NCI-H187 (cell line): Measurements from ENCODE around the gene PRDM2.
A peak's percentile ranks its signal among the peaks of the same experiment; 100 is the strongest.
"Not testable (repeated sequence)": the region's sequence is repeated elsewhere in the genome, so short reads cannot be mapped to it uniquely, and the experiment has no call there.

ENCODE experiments used
- DNase-seq, 2 experiments: peaks; one replicate each; lab custom pipeline; 2025; lab: John Stamatoyannopoulos, UW

PRDM2 gene

DNA sequence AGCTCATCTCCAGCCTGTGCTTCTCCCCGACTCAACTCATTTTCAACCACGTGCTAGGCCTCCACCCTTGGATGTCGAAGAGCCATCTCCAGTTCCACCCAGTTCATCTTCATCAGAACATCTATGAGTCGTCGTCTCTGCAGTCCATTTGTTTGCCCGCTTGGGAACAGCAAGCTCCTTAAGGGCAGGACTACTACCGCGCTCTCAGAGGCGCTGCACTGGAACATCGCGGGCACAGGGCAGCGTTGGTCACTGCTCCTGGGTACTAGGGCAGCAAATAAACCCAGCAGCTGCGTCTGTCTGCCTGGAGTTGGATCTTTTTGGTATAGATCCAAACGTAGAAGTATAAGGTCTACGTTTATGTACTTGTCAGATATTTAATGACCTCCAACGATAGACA, 478 bp upstream of the PRDM2 start:
- DNase-seq = peak in 1 of 2 experiments; percentile 13

DNA sequence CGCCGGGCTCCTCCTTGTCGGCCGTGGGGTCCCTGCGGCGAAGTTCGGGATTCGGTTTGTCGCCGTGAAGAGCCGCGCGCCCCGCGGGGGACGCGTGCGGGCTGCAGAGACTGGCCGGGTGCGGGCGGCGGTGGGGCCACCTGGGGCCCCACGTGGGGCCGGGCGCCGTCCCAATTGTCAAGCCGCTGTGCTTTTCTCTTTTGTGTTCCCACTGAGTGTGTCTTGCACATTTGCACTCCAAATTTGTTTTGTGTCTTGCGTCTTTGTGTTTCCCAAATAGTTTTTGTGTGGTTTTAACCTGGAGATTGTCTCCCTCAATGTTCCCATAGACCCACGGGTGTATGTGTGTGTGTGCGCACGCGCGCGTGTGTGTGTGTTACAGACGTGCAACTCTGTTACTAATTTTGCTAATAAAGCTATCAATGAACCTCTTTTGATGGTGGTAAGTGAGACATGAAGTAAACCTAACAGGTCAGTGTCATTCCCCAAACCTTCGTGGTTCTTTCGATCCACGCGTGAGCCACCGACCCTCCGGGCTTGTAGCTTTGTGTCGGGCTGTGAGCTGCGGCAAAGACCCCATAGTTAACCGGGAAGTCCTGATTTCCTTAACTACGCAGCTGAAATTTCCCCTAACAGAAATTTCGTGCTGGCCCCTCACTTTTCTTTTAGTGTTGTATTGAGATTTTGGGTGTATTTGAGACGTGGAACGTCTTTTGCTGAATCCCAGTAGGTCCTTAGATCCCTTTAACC, 708 bp downstream of the PRDM2 start:
- DNase-seq = peak in 1 of 2 experiments; percentile 19

- no peak for DNase-seq
Measured at GRCh38 chr1:13701271-13701640, 1.3 kb downstream of the PRDM2 start.

DNA sequence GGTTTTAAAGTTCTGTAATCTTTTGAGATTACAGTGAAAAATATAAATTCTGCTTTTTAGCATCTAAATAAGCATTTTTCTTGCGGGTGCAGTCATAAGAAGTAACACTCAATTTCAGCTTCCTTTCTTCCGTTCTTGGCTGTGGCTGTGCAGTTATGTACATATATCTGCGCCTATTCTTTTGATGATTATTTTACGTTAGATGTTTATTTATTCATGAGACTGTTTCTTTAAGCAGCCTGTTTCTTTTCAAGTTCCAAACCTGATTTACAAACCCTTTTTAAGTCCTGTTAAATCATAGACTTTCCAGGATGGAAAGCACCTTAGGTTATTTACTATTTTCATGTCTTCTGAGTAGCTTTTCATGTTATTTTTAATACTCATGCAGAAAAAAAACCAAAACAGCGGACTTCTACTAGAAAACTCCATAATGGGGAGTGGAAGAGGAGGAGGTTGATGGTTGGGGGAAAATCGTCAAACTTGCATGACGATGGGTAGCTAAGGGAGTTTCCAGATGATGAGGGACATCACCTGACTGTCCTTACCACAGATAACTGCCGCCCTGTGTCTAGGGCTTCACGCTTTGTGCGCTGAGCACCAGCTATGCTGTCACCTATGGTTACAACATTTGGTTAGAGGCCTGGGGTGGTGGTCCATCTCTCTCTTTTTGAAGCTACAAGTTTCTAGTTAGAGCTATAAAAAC, 2.6 kb downstream of the PRDM2 start:
- DNase-seq = no peak

- DNase-seq = no peak
Measured at GRCh38 chr1:13703128-13703513, 3.1 kb downstream of the PRDM2 start.

DNA sequence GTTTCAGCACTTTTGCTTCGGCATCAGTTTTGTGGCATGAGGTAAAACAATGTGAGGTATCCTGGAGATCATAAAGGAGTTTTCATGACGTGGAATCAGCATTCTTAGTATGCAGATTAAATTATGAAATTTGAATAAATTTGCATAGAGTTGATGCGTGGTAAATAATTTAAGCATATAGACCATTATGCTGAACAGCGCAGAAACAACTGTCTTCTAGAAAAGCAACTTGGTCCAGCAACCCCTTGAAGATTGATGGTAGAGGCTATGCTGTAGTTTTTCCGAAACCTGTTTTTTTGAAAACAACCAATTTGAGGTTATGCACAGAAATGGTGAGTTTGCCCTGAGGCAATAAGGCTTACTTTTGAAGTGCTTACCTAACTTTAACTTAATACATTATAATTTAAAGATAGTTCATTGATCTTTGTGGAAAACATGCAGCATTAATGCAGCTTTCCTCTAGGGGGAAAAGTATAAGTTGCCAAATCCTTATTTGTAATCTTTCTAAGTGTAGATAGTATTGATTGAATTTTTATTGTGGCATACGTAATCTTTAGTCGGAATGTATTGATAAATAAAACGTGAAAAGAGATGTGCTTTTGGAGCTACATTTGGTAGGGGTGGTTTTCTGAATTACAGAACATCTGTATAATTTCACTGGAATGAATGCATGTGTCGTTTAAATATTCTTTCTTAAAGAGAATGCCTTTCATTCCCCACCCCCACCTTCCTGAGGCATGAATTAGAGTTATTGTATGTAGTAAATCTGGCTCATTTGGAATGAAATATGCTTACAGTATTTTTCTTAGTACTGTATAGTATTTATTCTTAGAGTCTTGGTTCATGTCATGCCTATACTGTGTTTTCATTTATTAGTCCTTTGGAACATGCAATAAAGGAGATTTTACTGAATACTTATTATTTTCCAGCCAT, 3.8 kb downstream of the PRDM2 start:
- no peak for DNase-seq

GRCh38 chr1:13706046-13706445, 6.1 kb downstream of the PRDM2 start:
- no peak for DNase-seq

DNA sequence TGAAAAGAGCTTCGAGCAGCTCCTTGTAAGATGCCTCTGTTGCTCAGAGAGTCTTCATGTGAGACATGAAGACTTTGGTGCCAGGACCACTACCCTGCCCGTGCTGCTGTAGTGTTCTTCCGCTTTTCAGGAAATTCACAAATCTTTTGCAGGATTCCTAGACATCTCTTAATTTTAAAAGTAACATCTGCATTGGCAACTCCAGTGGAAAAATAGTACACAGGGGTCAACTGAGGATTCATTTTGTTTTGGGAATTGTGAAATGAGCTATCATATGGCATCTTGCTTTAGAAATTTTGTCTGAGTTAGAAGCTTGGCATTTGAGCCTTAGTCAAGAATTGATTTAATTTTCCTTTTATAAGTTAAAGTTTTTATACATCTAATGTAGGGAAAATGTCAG, 7.2 kb downstream of the PRDM2 start:
- no peak for DNase-seq

DNA sequence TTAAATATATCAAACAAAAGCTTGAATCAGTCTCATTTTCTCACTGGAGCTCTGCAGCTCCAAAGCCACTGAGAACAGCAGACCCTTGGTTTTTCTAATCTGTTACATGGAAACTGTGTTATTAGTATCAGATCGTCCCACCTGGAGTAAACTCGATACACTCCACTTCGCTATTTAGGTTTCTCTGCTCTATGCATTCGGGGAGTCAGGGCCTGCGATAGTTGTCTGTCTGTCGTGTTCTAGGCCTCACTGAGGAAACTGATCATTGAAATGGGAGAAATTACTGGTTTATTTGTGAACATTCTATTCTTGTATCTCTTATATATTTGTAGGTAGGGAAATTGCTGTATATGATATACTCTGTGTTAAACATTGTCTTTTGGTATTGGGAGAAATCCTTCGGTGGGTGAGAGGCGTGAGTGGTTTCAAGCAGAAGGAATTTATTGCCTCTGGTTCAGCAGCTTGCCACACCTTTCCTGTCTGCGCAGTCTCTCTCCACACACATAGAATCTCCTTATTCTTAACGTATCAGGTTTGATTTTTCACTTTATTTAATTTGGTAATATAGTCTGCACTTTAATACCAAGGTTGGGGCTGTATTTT, 8.5 kb downstream of the PRDM2 start:
- DNase-seq = no peak

DNA sequence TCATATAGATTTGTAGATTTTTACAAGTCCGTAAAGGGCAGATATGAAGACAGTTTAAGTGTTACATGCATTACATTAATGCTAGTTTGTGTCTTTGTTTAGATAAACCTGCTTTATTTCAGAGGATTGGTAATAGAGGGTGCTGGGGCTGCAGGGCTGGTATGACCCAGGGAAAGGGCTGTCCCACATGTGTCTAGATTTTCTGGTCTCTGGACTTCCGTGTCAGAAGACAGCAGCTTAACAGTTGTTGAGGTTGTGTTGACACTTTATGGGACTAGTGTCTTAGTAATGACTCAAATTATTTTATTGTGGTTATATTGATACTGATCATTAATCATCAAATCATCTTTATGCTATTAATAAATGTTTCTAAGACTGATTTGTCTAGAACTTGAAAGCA, 10.1 kb downstream of the PRDM2 start:
- DNase-seq = no peak

DNA sequence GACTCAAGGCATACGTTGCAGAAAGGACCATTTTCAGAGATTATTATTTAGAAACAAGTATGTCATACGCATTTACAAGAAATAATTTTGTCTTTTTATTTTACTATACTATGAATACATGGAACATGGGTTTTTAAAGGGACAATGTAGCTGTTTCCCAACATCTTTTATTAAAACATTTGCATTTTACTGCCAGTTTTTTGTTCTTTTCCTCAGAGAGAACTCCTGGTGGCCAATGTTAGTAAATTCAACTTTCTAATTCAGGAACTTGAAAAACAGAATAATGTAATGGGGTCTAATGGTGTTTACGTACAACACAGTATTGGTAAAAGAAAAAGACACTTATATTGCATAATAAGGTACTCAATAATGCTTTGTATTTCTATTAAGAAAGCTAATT, 14.9 kb downstream of the PRDM2 start:
- DNase-seq = no peak

DNA sequence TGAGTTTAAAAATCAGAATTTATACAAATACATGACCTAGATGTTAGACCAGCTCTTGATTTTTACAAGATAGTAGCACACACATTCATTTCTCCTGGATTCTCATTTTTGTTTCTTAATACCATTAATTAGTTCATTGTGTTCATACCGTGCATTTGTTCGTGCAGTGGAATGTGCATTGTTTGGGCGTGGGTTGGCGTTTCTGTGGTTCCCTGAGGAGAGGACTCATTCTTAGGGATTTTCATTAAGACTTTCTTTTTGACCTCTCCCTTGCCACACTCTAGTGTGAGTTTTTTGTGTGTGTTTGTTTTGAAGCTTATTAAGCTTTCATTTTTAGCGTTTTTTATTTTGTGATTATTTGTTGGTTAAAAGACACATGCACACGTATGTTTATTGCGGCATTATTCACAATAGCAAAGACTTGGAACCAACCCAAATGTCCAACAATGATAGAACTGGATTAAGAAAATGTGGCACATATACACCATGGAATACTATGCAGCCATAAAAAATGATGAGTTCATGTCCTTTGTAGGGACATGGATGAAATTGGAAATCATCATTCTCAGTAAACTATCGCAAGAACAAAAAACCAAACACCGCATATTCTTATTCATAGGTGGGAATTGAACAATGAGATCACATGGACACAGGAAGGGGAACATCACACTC, 15.8 kb downstream of the PRDM2 start:
- DNase-seq = not testable (repeated sequence)

DNA sequence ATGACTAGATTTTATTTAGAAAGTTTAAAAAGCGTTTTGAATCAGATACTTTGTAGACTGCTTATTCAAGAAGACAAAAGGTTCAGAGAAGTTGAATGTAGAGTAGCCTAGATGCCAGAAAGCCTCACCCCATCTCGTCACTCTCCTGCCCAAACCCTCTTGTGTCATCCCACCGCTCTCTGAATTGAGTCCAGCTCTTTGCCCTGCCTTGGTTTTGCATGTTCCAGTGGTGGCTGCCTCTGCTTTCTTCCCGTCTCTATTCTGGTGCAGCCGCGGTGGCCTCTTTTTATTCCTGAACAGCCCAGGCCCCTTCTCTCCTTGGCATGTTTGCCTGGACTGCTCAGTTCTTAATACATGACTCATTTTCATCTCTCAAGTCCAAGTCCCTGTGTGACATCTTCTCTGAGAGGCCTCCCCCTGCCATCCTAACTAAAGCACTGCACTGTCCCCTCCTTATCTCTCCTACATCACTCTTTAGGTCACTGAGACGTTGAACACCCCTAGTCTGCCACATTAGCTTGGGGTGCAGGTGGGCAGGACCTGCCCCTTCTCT, 22.9 kb downstream of the PRDM2 start:
- no peak for DNase-seq

DNA sequence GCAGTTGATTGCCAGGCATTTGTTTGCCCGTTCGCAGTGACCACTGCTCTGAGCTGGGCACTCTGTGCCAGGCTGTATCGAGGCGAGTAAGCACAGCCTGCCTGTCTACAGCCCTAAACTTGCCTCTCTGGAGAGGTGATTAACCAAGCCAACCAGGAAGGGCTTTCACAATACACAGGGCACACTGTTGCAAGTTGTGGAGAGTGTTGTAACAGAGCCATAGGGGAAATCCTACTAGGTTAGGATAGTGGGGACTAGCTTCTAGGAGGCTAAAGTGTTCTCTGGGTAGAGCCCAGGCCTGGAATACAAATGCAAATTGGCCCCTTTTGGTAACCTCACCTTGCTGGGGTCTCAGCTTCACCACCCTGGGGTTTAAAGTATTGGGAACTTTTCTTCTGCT, 23.8 kb downstream of the PRDM2 start:
- DNase-seq = no peak

GRCh38 chr1:13725714-13726175, 25.8 kb downstream of the PRDM2 start:
- DNase-seq = no peak

DNA sequence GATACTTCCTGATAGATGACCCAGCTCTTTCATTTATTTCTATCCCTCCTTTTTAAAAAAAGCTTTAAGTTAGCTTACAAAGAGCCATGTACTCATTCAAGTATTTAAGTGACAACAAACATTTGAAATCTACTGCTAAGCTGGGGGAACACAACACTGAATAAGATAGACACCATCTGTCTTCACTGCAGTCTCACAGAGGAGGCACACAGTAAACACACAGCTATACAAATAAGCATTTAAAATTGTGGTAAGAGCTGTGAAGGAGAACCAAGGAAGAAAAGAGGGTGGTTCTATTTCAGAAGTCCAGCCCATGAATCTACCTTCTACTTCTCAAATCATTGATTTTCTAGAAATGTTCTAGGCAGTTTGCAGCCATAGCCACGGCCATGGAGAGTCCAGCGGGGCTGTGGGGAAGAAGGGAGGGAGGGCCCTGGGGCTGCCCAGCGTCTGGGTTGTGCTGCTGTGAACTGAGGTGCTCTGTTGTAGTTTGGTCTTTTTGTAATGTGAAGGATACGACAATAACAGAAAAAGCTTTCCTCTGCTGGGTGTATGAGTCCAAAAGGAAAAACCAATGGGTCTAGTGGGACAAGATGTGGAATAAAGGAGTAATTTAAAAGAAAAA, 28.2 kb downstream of the PRDM2 start:
- DNase-seq = no peak

- DNase-seq = no peak
Measured at GRCh38 chr1:13730291-13730690, 30.3 kb downstream of the PRDM2 start.

DNA sequence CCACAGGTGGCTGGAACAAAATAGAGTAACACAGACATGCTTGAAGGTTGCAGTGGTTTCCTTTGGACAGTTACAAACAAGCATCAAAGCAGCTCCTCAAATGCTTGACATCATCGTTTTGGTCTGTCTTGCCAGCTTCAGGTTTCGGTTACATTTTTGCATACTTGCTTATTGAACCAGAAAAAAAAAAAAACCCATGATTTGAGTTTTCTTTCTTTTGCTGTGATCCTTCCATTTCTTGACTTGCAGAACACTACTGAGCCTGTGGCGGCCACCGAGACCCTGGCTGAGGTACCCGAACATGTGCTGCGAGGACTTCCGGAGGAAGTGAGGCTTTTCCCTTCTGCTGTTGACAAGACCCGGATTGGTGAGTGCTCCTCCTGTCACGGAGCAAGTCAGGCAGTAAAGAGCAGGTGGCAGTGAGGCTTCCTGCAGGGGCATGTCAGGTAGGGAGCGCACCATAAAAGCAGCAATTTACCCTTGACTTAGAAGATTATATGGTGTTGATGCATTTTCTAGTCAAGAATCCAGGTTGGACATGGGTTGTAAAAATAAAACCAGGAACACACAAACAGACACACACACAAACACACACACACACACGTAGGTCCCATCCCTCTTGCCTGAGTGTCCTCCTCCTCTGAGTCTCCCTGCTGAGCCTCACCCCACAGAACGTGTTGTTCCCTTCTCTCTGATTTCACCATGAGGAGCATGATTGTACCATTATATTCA, 30.9 kb downstream of the PRDM2 start:
- DNase-seq = no peak

GRCh38 chr1:13731897-13732296, 31.9 kb downstream of the PRDM2 start:
- no peak for DNase-seq
